Type B pancreatic cell (in vitro differentiated cells): ENCODE results near the gene NAV2. TPM values are rescaled to one million over a fixed set of nuclear protein-coding genes. Genes with fewer than 3 reads are reported as not detected.
"Not testable (repeated sequence)": the region's sequence is repeated elsewhere in the genome, so short reads cannot be mapped to it uniquely, and the experiment has no call there.

ENCODE experiments used
- DNase-seq: peaks from one replicate; pipeline ENCODE4 v3.0.0; 2021; ENCODE audit warnings: mixed read lengths; ENCODE audit not compliant: unreplicated experiment; ENCODE audit errors: extremely low spot score
- H3K27ac Mint-ChIP-seq: 2 replicates; pipeline ENCODE4 v1.8.0; 2021; ENCODE audit warnings: mild to moderate bottlenecking, mixed read lengths
- H3K27me3 Mint-ChIP-seq: 2 replicates; pipeline ENCODE4 v1.8.0; 2021; ENCODE audit warnings: mixed read lengths
- H3K36me3 Mint-ChIP-seq: 2 replicates; pipeline ENCODE4 v1.8.0; 2021; ENCODE audit warnings: mixed read lengths
- H3K4me1 Mint-ChIP-seq: one replicate; pipeline ENCODE4 v1.8.0; 2021; ENCODE audit warnings: mixed read lengths; ENCODE audit not compliant: unreplicated experiment
- H3K4me3 Mint-ChIP-seq: 2 replicates; pipeline ENCODE4 v1.8.0; 2021; ENCODE audit warnings: mild to moderate bottlenecking, mixed read lengths
- H3K9me3 Mint-ChIP-seq: 2 replicates; pipeline ENCODE4 v1.8.0; 2021; ENCODE audit warnings: mixed read lengths
- total RNA-seq: library from RNA; stranded (reverse); gene quantifications from 2 replicates; pipeline ENCODE4 v1.2.1, GENCODE V29; 2021; ENCODE audit warnings: low replicate concordance
- TF ChIP-seq, protein P1 (sequence below): fragments of 200-600 bp; sonication (generic); conservative IDR thresholded peaks from 2 replicates; pipeline ENCODE4 v1.5.0; 2021; ENCODE audit warnings: antibody characterized with exemption, mild to moderate bottlenecking

Gene NAV2
- total RNA-seq, 1 donor from 2014 or later = 54.2 TPM

DNA sequence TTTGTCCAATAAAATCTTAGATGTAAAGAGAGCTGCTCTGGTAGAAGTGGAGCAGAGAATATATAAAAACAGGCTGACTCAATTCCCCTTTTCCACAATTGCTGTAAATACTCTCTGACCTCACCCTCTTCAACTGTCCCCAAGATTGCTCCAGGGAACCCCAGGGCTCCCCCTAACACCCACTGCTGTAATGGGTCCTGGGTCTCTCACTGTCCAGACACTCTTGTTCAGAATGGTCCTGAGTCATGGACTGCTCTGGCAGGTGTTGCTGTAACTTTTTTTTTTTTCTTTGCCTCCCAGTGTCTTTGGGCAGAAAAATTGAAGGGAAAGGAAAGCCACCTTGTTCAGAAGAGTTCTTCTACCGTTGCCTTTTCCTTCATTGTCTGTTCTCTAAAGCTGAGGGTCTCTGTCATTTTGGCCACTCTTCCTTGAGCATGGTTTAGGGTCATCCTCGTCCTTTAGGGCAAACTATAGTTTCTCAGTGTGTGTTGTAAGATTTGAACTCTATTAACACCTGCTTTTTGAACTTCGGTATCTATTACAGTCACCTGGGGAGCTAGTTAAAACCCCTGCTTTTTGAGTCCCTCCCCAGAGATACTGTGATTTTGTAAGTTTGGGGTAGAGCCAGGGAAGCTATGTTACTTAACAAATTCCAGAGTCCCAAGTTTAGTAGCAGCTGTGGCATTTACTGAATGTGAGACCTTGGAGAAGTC lies 209.5 kb downstream of the NAV2 start:
- TF ChIP-seq, protein P1, sequence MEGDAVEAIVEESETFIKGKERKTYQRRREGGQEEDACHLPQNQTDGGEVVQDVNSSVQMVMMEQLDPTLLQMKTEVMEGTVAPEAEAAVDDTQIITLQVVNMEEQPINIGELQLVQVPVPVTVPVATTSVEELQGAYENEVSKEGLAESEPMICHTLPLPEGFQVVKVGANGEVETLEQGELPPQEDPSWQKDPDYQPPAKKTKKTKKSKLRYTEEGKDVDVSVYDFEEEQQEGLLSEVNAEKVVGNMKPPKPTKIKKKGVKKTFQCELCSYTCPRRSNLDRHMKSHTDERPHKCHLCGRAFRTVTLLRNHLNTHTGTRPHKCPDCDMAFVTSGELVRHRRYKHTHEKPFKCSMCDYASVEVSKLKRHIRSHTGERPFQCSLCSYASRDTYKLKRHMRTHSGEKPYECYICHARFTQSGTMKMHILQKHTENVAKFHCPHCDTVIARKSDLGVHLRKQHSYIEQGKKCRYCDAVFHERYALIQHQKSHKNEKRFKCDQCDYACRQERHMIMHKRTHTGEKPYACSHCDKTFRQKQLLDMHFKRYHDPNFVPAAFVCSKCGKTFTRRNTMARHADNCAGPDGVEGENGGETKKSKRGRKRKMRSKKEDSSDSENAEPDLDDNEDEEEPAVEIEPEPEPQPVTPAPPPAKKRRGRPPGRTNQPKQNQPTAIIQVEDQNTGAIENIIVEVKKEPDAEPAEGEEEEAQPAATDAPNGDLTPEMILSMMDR = no peak
- Mint-ChIP-seq H3K4me3 (no peak overlapping the region), H3K36me3 (peaks cover 4% of the 10 kb centered on the region), H3K9me3 (no peaks in the 10 kb centered on the region), H3K27me3 (no peaks in the 10 kb centered on the region), H3K4me1 (peaks cover 43% of the 10 kb centered on the region), H3K27ac (peak overlapping the region; percentile 4)
- no peak for DNase-seq

DNA sequence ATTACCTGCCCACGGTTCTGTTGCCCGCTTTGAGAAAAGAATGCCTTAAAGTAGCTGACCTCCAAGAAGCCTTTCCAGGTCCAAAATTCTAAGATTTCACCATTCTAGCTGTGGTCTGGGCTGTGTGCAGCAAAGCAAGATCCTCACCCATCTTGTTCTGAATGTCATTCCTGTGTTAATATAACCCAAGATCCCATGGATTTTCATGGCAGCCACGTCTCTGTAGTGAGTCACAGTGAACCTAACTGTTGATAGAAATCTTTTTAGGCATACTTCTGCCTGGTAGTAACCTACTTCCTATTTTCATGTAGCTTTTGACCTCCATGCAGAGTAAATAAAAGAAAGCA lies 210.0 kb downstream of the NAV2 start:
- H3K36me3 Mint-ChIP-seq = peaks cover 4% of the 10 kb centered on the region
- H3K4me3 Mint-ChIP-seq = no peak overlapping the region
- H3K27me3 Mint-ChIP-seq = no peaks in the 10 kb centered on the region
- DNase-seq = no peak
- no peak overlapping the region for H3K27ac Mint-ChIP-seq
- TF ChIP-seq, protein P1 = no peak
- no peaks in the 10 kb centered on the region for H3K9me3 Mint-ChIP-seq
- peaks cover 43% of the 10 kb centered on the region for H3K4me1 Mint-ChIP-seq

DNA sequence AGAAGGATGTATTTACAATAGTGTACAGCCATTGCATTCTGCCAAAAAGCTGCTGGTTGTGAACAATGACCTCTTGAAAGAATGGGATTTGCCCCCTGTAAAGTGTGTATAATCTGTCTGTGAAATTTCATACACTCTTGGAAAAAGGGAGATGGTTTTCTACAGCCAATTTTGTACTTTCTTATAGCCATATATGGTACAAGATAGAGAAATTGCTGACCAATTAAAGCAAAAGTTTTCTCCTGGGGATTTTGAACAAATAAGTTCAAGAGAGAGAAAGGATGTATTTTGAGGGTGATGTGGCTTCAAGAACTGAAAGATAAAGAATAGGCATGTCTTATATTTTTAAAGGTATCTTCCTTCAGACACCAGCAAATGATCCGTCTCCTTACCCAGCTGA lies 211.0 kb downstream of the NAV2 start:
- no peak overlapping the region for H3K4me3 Mint-ChIP-seq
- H3K4me1 Mint-ChIP-seq = peaks cover 43% of the 10 kb centered on the region
- H3K27me3 Mint-ChIP-seq = no peaks in the 10 kb centered on the region
- no peaks in the 10 kb centered on the region for H3K36me3 Mint-ChIP-seq
- no peak for DNase-seq
- TF ChIP-seq, protein P1 = no peak
- H3K9me3 Mint-ChIP-seq = no peaks in the 10 kb centered on the region
- H3K27ac Mint-ChIP-seq = no peak overlapping the region

DNA sequence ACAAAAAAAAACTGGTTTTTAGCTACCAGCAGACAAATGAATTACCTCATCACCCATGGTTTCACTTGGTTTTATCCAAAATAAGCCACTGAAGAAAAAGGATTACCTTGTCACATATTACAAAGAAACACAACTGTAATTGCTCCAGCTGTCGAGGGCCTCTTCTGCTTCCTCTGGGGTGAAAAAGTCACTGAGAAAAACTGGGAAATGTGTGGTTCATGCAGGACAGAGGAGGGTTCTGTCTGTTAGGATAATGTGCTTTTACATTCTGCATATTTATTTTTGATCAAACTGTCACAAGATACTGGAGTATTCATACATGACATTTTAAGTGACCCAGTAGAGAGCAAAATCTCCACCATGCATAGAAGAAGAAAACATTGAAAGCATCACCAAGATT lies 211.7 kb downstream of the NAV2 start:
- H3K4me3 Mint-ChIP-seq = peak overlapping the region; percentile 23
- no peaks in the 10 kb centered on the region for H3K36me3 Mint-ChIP-seq
- no peak overlapping the region for H3K27ac Mint-ChIP-seq
- H3K9me3 Mint-ChIP-seq = no peaks in the 10 kb centered on the region
- TF ChIP-seq, protein P1 = no peak
- H3K4me1 Mint-ChIP-seq = peaks cover 41% of the 10 kb centered on the region
- DNase-seq = no peak
- H3K27me3 Mint-ChIP-seq = no peaks in the 10 kb centered on the region

DNA sequence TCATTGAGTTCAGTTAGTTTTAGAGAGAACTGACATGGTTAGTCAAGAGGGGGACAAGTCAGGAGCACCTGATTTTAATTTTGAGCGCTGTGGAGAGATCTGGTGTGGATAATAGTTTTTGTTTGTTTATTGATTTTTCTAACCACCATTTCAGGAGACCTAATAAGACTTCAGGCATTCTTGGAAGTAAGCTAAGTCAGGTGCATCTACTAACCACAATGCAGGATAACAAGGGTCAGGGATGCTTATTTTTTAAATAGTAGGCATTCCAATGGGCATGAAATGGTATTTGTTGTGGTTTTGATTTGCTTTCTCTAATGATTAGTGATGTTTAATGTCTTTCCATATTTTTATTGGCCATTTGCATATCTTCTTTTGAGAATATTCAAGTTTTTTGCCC lies 212.1 kb downstream of the NAV2 start:
- peaks cover 38% of the 10 kb centered on the region for H3K4me1 Mint-ChIP-seq
- H3K27ac Mint-ChIP-seq = no peak overlapping the region
- no peaks in the 10 kb centered on the region for H3K9me3 Mint-ChIP-seq

DNA sequence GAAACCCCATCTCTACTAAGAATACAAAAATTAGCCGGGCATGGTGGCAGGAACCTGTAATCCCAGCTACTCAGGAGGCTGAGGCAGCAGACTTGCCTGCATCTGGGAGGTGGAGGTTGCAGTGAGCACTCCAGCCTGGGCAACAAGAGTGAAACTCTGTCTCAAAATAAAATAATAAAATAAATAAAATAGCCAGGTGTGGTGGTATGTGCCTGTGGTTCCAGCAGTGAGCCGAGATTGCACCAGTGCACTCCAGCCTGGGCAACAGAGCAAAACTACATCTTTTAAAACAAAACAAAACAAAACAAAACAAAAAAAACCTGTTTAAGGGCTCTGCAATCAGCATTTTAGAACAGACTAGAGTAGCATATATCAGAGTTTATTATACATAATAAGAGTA lies 214.8 kb downstream of the NAV2 start:
- H3K4me3 Mint-ChIP-seq, DNase-seq, H3K9me3 Mint-ChIP-seq, H3K27ac Mint-ChIP-seq, H3K27me3 Mint-ChIP-seq, H3K36me3 Mint-ChIP-seq: not testable (repeated sequence)
- peaks cover 34% of the 10 kb centered on the region for H3K4me1 Mint-ChIP-seq

More for the DNA sequence above, 212.1 kb downstream of the NAV2 start:
- no peak for DNase-seq
- TF ChIP-seq, protein P1 = no peak
- H3K27me3 Mint-ChIP-seq = no peaks in the 10 kb centered on the region
- H3K4me3 Mint-ChIP-seq = no peak overlapping the region
- no peaks in the 10 kb centered on the region for H3K36me3 Mint-ChIP-seq
